Fibroblast of lung (primary cell): ENCODE results near the gene TREML4. TPM values are rescaled to one million over a fixed set of nuclear protein-coding genes. Genes with fewer than 3 reads are reported as not detected.

Source experiments
- DNase-seq, 2 donors: peaks; one replicate each; pipeline versions ENCODE4 v3.0.0 to v3.0.0-alpha.2; 2010; ENCODE audit warnings: low read depth in 2 of 2
- H2AFZ ChIP-seq: 2 replicates; pipeline ENCODE4 v1.5.1; 2012; ENCODE audit warnings: low read length, control low read depth, inconsistent platforms
- H3K27ac ChIP-seq: 2 replicates; pipeline ENCODE4 v1.5.1; 2011; ENCODE audit warnings: low read length, control low read depth; ENCODE audit not compliant: insufficient read depth
- H3K27me3 ChIP-seq: 2 replicates; pipeline ENCODE4 v1.5.1; 2011; ENCODE audit warnings: mild to moderate bottlenecking, low read length; ENCODE audit not compliant: control insufficient read depth, insufficient read depth
- H3K36me3 ChIP-seq: 2 replicates; pipeline ENCODE4 v1.5.1; 2011; ENCODE audit warnings: low read length; ENCODE audit not compliant: control insufficient read depth, insufficient read depth
- H3K4me1 ChIP-seq: 2 replicates; pipeline ENCODE4 v1.5.1; 2011; ENCODE audit warnings: low read length; ENCODE audit not compliant: control insufficient read depth, insufficient read depth; ENCODE audit errors: extremely low read depth
- H3K4me2 ChIP-seq: 2 replicates; pipeline ENCODE4 v1.5.1; 2011; ENCODE audit warnings: low read length, control low read depth; ENCODE audit not compliant: insufficient read depth; ENCODE audit errors: extremely low read depth
- H3K4me3 ChIP-seq, 4 experiments: fragments of 200-600 bp in 1 of 4; sonication (generic) in 1 of 4; replicated peaks in 1 of 4; 2 replicates each; pipeline ENCODE4 v1.5.1; 2011 to 2016; ENCODE audit warnings: low read length in 4 of 4, low read depth in 3 of 4, mild to moderate bottlenecking in 3 of 4, control low read depth in 2 of 4, inconsistent platforms in 1 of 4, mixed read lengths in 1 of 4; ENCODE audit not compliant: insufficient read depth in 1 of 4; ENCODE audit errors: control extremely low read depth in 1 of 4
- H3K79me2 ChIP-seq: 2 replicates; pipeline ENCODE4 v1.5.1; 2012; ENCODE audit warnings: mild to moderate bottlenecking, low read length, inconsistent platforms; ENCODE audit not compliant: control insufficient read depth, insufficient read depth
- H3K9ac ChIP-seq: 2 replicates; pipeline ENCODE4 v1.5.1; 2011; ENCODE audit warnings: mild to moderate bottlenecking, low read length, control low read depth; ENCODE audit not compliant: insufficient read depth
- H3K9me3 ChIP-seq: 2 replicates; pipeline ENCODE4 v1.5.1; 2012; ENCODE audit warnings: low read depth, low read length; ENCODE audit not compliant: control insufficient read depth, insufficient read depth
- H4K20me1 ChIP-seq: 2 replicates; pipeline ENCODE4 v1.5.1; 2011; ENCODE audit warnings: low read length; ENCODE audit not compliant: control insufficient read depth, insufficient read depth; ENCODE audit errors: extremely low read depth
- EZH2 ChIP-seq: IDR thresholded peaks from 2 replicates; pipeline ENCODE4 v1.5.1; 2012; ENCODE audit warnings: low read length, control low read depth, mild to moderate bottlenecking; ENCODE audit errors: missing control alignments
- polyA plus RNA-seq, 2 donors: library from polyadenylated mRNA; depleted of rRNA in 1 of 2; stranded (reverse) in 1 of 2; unstranded in 1 of 2; fragments of >200 nt; gene quantifications; 2 replicates each; pipeline ENCODE4 v1.2.1, GENCODE V29; 2011 to 2012; ENCODE audit warnings: missing spikeins in 1 of 2
- total RNA-seq: library from RNA; depleted of rRNA; stranded (reverse); fragments of >200 nt; gene quantifications from 2 replicates; pipeline ENCODE4 v1.2.1, GENCODE V29; 2014
- TF ChIP-seq, protein P1 (sequence below), 2 donors: IDR thresholded peaks in 1 of 2; conservative IDR thresholded peaks in 1 of 2; 1 replicate in 1 of 2; 2 replicates in 1 of 2; pipeline ENCODE4 v1.5.1; 2011 to 2012; ENCODE audit warnings: low read length in 2 of 2, control low read depth in 1 of 2, inconsistent platforms in 1 of 2, low read depth in 1 of 2, mild to moderate bottlenecking in 1 of 2

Gene TREML4
- total and polyA plus RNA-seq, 2 donors (not counting 1 experiment from before 2014, with no cell fraction given) = not detected

DNA sequence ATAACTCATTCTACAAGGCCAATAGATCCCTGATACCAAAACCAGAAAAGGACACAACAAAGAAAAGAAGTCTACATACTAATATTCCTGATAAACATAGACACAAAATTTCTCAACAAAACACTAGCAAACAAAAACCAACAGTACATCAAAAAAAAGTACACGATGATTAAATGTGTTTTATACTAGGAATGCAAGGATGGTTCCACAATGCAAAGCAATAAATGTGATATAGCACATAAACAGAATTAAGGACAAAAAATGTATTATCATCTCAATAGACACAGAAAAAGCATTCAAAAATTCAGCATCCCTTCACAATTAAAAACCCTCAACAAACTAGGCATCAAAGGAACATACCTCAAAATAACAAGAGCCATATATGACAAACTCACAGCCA, 35.1 kb downstream of the TREML4 start:
- Histone ChIP-seq H3K9ac (no peak overlapping the region), H3K4me2 (no peak overlapping the region), H3K4me3 (no peak overlapping the region), H4K20me1 (no peaks in the 10 kb centered on the region), H3K36me3 (no peaks in the 10 kb centered on the region), H3K4me1 (no peaks in the 10 kb centered on the region), H2AFZ (no peak overlapping the region), H3K27ac (no peak overlapping the region), H3K79me2 (no peaks in the 10 kb centered on the region), H3K9me3 (no peaks in the 10 kb centered on the region), H3K27me3 (no peaks in the 10 kb centered on the region)
- no peak for DNase-seq
- TF ChIP-seq, protein P1, sequence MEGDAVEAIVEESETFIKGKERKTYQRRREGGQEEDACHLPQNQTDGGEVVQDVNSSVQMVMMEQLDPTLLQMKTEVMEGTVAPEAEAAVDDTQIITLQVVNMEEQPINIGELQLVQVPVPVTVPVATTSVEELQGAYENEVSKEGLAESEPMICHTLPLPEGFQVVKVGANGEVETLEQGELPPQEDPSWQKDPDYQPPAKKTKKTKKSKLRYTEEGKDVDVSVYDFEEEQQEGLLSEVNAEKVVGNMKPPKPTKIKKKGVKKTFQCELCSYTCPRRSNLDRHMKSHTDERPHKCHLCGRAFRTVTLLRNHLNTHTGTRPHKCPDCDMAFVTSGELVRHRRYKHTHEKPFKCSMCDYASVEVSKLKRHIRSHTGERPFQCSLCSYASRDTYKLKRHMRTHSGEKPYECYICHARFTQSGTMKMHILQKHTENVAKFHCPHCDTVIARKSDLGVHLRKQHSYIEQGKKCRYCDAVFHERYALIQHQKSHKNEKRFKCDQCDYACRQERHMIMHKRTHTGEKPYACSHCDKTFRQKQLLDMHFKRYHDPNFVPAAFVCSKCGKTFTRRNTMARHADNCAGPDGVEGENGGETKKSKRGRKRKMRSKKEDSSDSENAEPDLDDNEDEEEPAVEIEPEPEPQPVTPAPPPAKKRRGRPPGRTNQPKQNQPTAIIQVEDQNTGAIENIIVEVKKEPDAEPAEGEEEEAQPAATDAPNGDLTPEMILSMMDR (conservative IDR thresholded peaks at IDR 0.05 in 1 of 2, IDR thresholded peaks at IDR 0.05 in 1 of 2; ENCODE audit: low read depth in 1 of 2, low read length in 2 of 2) = no peak
- no peak for TF ChIP-seq EZH2

DNA sequence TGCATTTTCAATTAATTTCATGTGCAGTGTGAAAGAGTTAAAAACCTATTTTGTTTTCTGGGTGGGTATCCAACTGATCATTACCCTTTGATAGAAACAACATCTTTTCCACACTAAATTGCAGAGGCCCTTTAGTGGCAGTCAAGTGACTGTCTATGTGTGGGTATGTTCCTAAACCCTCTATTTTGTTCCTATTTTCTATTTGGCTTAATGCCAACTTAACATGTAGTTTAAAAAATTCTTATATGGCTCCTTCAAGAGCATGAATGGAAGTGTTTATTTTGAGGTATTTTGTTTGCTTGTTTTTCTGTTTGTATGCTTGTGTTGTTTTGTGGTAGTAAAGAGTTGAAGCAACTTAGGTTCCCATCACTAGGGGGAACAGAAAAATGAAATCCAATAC, 38.4 kb downstream of the TREML4 start:
- Histone ChIP-seq H3K27ac (no peak overlapping the region), H4K20me1 (no peaks in the 10 kb centered on the region), H3K36me3 (no peaks in the 10 kb centered on the region), H3K27me3 (no peaks in the 10 kb centered on the region), H2AFZ (no peak overlapping the region), H3K9me3 (no peaks in the 10 kb centered on the region), H3K79me2 (no peaks in the 10 kb centered on the region), H3K4me2 (no peak overlapping the region), H3K9ac (no peak overlapping the region), H3K4me1 (no peaks in the 10 kb centered on the region), H3K4me3 (no peak overlapping the region)
- TF ChIP-seq, protein P1 (conservative IDR thresholded peaks at IDR 0.05 in 1 of 2, IDR thresholded peaks at IDR 0.05 in 1 of 2; ENCODE audit: low read depth in 1 of 2, low read length in 2 of 2) = no peak
- no peak for TF ChIP-seq EZH2
- DNase-seq = no peak

DNA sequence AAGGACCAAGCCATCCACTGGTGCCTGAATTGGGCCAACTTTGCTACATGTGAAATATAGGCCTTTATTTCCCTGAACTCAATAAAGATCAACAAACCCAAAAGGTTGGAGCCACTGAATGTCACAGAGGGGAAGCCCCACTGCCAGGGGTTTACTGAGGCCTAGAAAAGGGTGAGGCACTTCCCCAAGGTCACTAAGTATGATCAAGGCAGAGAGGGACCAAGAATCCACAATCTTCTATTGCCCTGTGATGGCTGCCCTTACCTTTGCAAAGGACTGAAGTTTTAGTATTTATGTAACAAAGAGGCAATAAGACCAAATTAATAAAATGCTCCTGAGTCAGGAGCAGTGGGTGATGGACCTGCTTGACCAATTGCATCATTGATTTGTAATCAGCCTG, 40.3 kb downstream of the TREML4 start:
- Histone ChIP-seq H3K9ac (no peak overlapping the region), H3K4me1 (no peaks in the 10 kb centered on the region), H3K36me3 (no peaks in the 10 kb centered on the region), H2AFZ (no peak overlapping the region), H3K9me3 (no peaks in the 10 kb centered on the region), H4K20me1 (no peaks in the 10 kb centered on the region), H3K27me3 (no peaks in the 10 kb centered on the region), H3K4me2 (no peak overlapping the region), H3K79me2 (no peaks in the 10 kb centered on the region), H3K4me3 (no peak overlapping the region), H3K27ac (no peak overlapping the region)
- DNase-seq = no peak
- no peak for TF ChIP-seq EZH2
- TF ChIP-seq, protein P1 (conservative IDR thresholded peaks at IDR 0.05 in 1 of 2, IDR thresholded peaks at IDR 0.05 in 1 of 2; ENCODE audit: low read depth in 1 of 2, low read length in 2 of 2) = no peak
